Tibial artery (tissue), 4 donors: ENCODE measurements around the gene CEP104.

Experiments
- DNase-seq, 2 donors: peaks; one replicate each; pipeline ENCODE4 v3.0.0-alpha.2; 2019
- H3K27ac ChIP-seq, 2 donors: fragments of 200-600 bp; sonication (generic) in 1 of 2; 1 replicate in 1 of 2; 2 replicates in 1 of 2; pipeline ENCODE4 v1.5.1; 2018 to 2019; ENCODE audit warnings: mild to moderate bottlenecking in 1 of 2
- H3K27me3 ChIP-seq, 2 donors: fragments of 200-600 bp; sonication (generic) in 1 of 2; one replicate each; pipeline versions ENCODE4 v1.5.1 to v1.6.0; 2016 to 2019
- H3K36me3 ChIP-seq, 3 donors: fragments of 200-600 bp; sonication (generic) in 2 of 3; one replicate each; pipeline ENCODE4 v1.5.1; 2016 to 2019; ENCODE audit warnings: mild to moderate bottlenecking in 2 of 3
- H3K4me1 ChIP-seq, 4 donors: fragments of 200-600 bp; sonication (generic) in 2 of 4; 1 replicate in 3 of 4; 2 replicates in 1 of 4; pipeline ENCODE4 v1.5.1; 2016 to 2019
- H3K4me3 ChIP-seq, 2 donors: fragments of 200-600 bp; sonication (generic) in 1 of 2; 1 replicate in 1 of 2; 2 replicates in 1 of 2; pipeline ENCODE4 v1.5.1; 2018 to 2019; ENCODE audit warnings: mild to moderate bottlenecking in 2 of 2
- H3K9me3 ChIP-seq, 3 donors: fragments of 200-600 bp; sonication (generic) in 1 of 3; one replicate each; pipeline ENCODE4 v1.5.1; 2016 to 2019
- intact Hi-C: fragments of 100-400 bp; cut with DNase I; formaldehyde crosslinking; loops from one replicate; pipeline ENCODE4 v1.15.0; 2023; ENCODE audit warnings: low total_unique reads
- TF ChIP-seq, protein P1 (sequence below), 2 experiments: fragments of 200-600 bp in 1 of 2; fragments of 450-650 bp in 1 of 2; IDR thresholded peaks; one replicate each; pipeline ENCODE4 v1.5.1; 2017 to 2019; ENCODE audit warnings: antibody characterized with exemption in 2 of 2, mild to moderate bottlenecking in 1 of 2, moderate library complexity in 1 of 2

Gene CEP104

GRCh38 chr1:3762151-3762872 is 94.7 kb downstream of the CEP104 start:
- intact Hi-C loops = no loop called here
- peaks cover 0 to 43% of the 10 kb centered on the region in 2 donors for H3K27me3 ChIP-seq

More at GRCh38 chr1:3762151-3762872, 94.7 kb downstream of the CEP104 start:
- Histone ChIP-seq H3K4me1 (no peaks in the 10 kb centered on the region), H3K4me3 (no peak overlapping the region), H3K36me3 (no peaks in the 10 kb centered on the region), H3K9me3 (no peaks in the 10 kb centered on the region), H3K27ac (no peak overlapping the region)
- DNase-seq = no peak
- TF ChIP-seq, protein P1, sequence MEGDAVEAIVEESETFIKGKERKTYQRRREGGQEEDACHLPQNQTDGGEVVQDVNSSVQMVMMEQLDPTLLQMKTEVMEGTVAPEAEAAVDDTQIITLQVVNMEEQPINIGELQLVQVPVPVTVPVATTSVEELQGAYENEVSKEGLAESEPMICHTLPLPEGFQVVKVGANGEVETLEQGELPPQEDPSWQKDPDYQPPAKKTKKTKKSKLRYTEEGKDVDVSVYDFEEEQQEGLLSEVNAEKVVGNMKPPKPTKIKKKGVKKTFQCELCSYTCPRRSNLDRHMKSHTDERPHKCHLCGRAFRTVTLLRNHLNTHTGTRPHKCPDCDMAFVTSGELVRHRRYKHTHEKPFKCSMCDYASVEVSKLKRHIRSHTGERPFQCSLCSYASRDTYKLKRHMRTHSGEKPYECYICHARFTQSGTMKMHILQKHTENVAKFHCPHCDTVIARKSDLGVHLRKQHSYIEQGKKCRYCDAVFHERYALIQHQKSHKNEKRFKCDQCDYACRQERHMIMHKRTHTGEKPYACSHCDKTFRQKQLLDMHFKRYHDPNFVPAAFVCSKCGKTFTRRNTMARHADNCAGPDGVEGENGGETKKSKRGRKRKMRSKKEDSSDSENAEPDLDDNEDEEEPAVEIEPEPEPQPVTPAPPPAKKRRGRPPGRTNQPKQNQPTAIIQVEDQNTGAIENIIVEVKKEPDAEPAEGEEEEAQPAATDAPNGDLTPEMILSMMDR (IDR thresholded peaks at IDR 0.05) = no peak
